Measurements from ENCODE around the gene GSTO2. TPM values are rescaled to one million over a fixed set of nuclear protein-coding genes. Genes with fewer than 3 reads are reported as not detected.

Gene GSTO2
- total and polyA plus RNA-seq, 2 donors (not counting 1 experiment from before 2014, with no cell fraction given): 2.9 to 3.1 TPM

DNA sequence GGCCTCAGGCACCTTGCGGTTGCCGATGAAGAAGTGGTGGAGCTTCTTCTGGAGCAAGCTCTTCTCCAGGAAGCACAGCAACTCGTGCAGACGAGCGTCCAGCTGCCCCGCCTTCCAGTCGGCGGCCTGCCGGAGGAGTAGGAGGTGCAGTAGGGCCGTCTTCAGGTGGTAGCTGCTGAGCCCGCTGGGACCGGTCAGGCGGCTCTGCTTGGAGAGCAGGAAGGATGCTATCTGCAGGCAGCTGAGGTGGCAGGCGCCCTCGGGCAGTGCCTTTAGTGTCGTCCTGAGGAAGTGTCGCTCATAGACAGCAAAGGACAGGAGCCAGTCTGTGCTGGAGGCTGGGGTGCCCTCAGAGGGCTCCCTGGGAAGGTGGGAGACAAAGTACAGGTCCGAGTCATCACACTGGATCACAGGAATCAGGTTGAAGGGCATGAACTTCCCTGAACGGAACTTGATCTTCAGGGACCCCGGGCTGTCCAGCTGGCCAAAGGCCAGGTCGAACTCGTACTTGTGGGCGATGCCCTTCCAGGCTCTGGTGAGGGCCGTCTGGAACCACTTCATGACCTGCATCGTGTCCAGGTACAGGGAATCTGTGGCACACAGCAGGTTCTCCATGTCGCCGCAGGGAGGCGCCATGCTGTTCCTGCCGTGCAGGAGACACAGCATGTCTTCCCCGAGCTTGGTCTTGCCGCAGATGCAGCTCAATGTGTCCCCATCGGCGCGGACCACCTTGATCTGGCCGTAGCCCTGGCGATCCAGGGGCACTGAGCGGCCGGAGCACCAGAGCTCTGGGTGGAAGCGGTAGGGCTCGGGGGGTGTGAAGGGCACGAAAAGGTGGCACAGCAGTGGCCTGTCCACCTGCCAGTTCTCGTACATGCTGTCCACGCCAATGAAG, 45.9 kb downstream of the GSTO2 start:
- DNase-seq (ENCODE audit: low read depth in 2 of 2): no peak
- H3K4me1 ChIP-seq (ENCODE audit: control insufficient read depth, extremely low read depth, insufficient read depth, low read length): peaks cover 30% of the 10 kb centered on the region
- no peaks in the 10 kb centered on the region for H4K20me1 ChIP-seq (ENCODE audit: control insufficient read depth, extremely low read depth, insufficient read depth, low read length)

DNA sequence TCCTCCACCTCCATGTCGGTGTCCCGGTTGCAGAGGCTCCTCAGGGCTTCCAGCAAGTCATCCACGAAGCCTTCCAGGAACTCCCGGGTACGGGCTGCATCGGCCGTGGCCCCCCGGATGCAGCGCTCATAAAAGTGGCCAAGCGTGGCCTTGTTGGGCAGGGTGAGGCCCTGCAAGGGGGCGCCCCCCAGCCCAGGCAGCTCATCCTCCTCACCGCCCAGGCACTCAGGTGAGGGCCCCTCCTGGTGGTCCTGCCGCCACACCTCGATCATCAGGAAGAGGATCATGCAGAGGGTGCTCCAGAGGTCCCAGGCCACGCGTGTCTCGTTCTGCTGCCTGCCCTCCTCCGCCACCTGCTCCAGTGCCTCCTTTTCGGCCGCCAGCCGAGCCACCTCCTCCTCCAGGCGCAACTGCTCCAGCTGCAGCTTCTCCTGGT, 46.5 kb downstream of the GSTO2 start:
- Histone ChIP-seq H3K79me2 (ENCODE audit: control insufficient read depth, insufficient read depth, low read length) (peaks cover 86% of the 10 kb centered on the region), H3K9me3 (ENCODE audit: control insufficient read depth, insufficient read depth, low read depth, low read length) (no peaks in the 10 kb centered on the region), H3K36me3 (ENCODE audit: control insufficient read depth, insufficient read depth, low read length) (peaks cover 18% of the 10 kb centered on the region), H3K27ac (ENCODE audit: insufficient read depth, low read length) (no peak overlapping the region), H3K4me1 (ENCODE audit: control insufficient read depth, extremely low read depth, insufficient read depth, low read length) (peaks cover 33% of the 10 kb centered on the region), H4K20me1 (ENCODE audit: control insufficient read depth, extremely low read depth, insufficient read depth, low read length) (no peaks in the 10 kb centered on the region), H2AFZ (ENCODE audit: low read length) (no peak overlapping the region), H3K9ac (ENCODE audit: insufficient read depth, low read length) (no peak overlapping the region), H3K4me3 (replicated peaks in 1 of 4; ENCODE audit: control extremely low read depth in 1 of 4, insufficient read depth in 1 of 4, low read depth in 3 of 4, low read length in 4 of 4) (no peak overlapping the region), H3K4me2 (ENCODE audit: extremely low read depth, insufficient read depth, low read length) (no peak overlapping the region), H3K27me3 (ENCODE audit: control insufficient read depth, insufficient read depth, low read length) (no peaks in the 10 kb centered on the region)
- DNase-seq (ENCODE audit: low read depth in 2 of 2): no peak
- TF ChIP-seq, protein P1, sequence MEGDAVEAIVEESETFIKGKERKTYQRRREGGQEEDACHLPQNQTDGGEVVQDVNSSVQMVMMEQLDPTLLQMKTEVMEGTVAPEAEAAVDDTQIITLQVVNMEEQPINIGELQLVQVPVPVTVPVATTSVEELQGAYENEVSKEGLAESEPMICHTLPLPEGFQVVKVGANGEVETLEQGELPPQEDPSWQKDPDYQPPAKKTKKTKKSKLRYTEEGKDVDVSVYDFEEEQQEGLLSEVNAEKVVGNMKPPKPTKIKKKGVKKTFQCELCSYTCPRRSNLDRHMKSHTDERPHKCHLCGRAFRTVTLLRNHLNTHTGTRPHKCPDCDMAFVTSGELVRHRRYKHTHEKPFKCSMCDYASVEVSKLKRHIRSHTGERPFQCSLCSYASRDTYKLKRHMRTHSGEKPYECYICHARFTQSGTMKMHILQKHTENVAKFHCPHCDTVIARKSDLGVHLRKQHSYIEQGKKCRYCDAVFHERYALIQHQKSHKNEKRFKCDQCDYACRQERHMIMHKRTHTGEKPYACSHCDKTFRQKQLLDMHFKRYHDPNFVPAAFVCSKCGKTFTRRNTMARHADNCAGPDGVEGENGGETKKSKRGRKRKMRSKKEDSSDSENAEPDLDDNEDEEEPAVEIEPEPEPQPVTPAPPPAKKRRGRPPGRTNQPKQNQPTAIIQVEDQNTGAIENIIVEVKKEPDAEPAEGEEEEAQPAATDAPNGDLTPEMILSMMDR (conservative IDR thresholded peaks at IDR 0.05 in 1 of 2, IDR thresholded peaks at IDR 0.05 in 1 of 2; ENCODE audit: low read depth in 1 of 2, low read length in 2 of 2): no peak
- no peak for TF ChIP-seq EZH2 (IDR thresholded peaks at IDR 0.05; ENCODE audit: low read length, missing control alignments)

More for the DNA sequence above, 45.9 kb downstream of the GSTO2 start:
- H2AFZ ChIP-seq (ENCODE audit: low read length): no peak overlapping the region
- H3K79me2 ChIP-seq (ENCODE audit: control insufficient read depth, insufficient read depth, low read length): peaks cover 79% of the 10 kb centered on the region
- no peak overlapping the region for H3K4me2 ChIP-seq (ENCODE audit: extremely low read depth, insufficient read depth, low read length)
- no peaks in the 10 kb centered on the region for H3K9me3 ChIP-seq (ENCODE audit: control insufficient read depth, insufficient read depth, low read depth, low read length)
- H3K4me3 ChIP-seq (replicated peaks in 1 of 4; ENCODE audit: control extremely low read depth in 1 of 4, insufficient read depth in 1 of 4, low read depth in 3 of 4, low read length in 4 of 4): no peak overlapping the region
- TF ChIP-seq, protein P1 (conservative IDR thresholded peaks at IDR 0.05 in 1 of 2, IDR thresholded peaks at IDR 0.05 in 1 of 2; ENCODE audit: low read depth in 1 of 2, low read length in 2 of 2): no peak
- no peak for TF ChIP-seq EZH2 (IDR thresholded peaks at IDR 0.05; ENCODE audit: low read length, missing control alignments)
- no peak overlapping the region for H3K27ac ChIP-seq (ENCODE audit: insufficient read depth, low read length)
- no peak overlapping the region for H3K9ac ChIP-seq (ENCODE audit: insufficient read depth, low read length)
- H3K36me3 ChIP-seq (ENCODE audit: control insufficient read depth, insufficient read depth, low read length): peaks cover 18% of the 10 kb centered on the region
- H3K27me3 ChIP-seq (ENCODE audit: control insufficient read depth, insufficient read depth, low read length): no peaks in the 10 kb centered on the region

DNA sequence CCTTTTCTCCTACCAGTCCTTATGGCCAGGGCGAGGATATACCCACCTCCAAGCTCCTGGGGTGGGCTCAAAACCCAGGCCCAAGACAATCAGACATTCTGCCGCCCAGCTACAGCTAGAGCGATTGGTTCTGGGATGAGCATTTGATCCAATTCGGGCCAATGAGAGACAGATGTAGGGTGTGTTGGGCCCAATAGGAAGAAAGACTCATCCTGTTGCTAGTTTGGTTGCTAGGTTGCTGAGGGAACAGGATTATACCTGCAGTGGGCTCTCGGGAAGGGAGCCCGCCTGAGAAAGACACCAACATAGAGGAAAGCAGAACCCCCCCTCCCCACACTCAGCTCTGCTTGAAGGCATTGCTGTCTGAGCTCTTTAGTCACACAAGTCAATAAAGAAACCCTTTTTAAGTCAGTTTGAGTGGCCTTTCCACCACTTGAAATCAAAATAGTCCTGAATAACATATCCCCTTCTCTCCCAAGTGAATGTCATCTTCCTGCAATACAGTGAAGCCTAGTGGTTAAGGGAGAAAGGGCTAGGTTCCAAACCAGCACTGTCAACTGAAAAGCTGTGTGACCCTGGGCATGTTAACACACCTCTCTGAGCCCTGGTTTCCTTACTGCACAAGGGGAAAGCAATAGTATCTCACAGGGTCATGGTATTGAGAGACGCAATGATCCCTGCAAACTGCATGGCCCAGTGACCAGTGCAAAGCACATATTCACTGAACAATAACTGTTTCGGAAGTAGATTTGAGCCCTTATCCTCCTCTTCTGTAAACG, 47.5 kb downstream of the GSTO2 start:
- Histone ChIP-seq H3K4me1 (ENCODE audit: control insufficient read depth, extremely low read depth, insufficient read depth, low read length) (peaks cover 39% of the 10 kb centered on the region), H3K4me2 (ENCODE audit: extremely low read depth, insufficient read depth, low read length) (no peak overlapping the region), H2AFZ (ENCODE audit: low read length) (no peak overlapping the region), H3K4me3 (replicated peaks in 1 of 4; ENCODE audit: control extremely low read depth in 1 of 4, insufficient read depth in 1 of 4, low read depth in 3 of 4, low read length in 4 of 4) (no peak overlapping the region), H3K27ac (ENCODE audit: insufficient read depth, low read length) (peak overlapping the region; percentile 37), H3K27me3 (ENCODE audit: control insufficient read depth, insufficient read depth, low read length) (no peaks in the 10 kb centered on the region), H4K20me1 (ENCODE audit: control insufficient read depth, extremely low read depth, insufficient read depth, low read length) (no peaks in the 10 kb centered on the region), H3K79me2 (ENCODE audit: control insufficient read depth, insufficient read depth, low read length) (peaks cover 88% of the 10 kb centered on the region), H3K9ac (ENCODE audit: insufficient read depth, low read length) (no peak overlapping the region), H3K36me3 (ENCODE audit: control insufficient read depth, insufficient read depth, low read length) (peaks cover 18% of the 10 kb centered on the region), H3K9me3 (ENCODE audit: control insufficient read depth, insufficient read depth, low read depth, low read length) (no peaks in the 10 kb centered on the region)
- TF ChIP-seq, protein P1 (conservative IDR thresholded peaks at IDR 0.05 in 1 of 2, IDR thresholded peaks at IDR 0.05 in 1 of 2; ENCODE audit: low read depth in 1 of 2, low read length in 2 of 2): no peak
- no peak for TF ChIP-seq EZH2 (IDR thresholded peaks at IDR 0.05; ENCODE audit: low read length, missing control alignments)
- no peak for DNase-seq (ENCODE audit: low read depth in 2 of 2)

All from fibroblast of lung (primary cell).